HL-60 (cell line): ENCODE data around the gene OR2C3.

Source experiments
- CTCF ChIP-seq: IDR thresholded peaks from one replicate; pipeline ENCODE4 v1.5.1; 2011; ENCODE audit warnings: low read length, control low read depth, inconsistent platforms; ENCODE audit not compliant: insufficient read depth
- SPI1 ChIP-seq: IDR thresholded peaks from 2 replicates; pipeline ENCODE4 v1.6.1; 2012; ENCODE audit warnings: low read depth, mild to moderate bottlenecking, borderline replicate concordance

GRCh38 chr1:247528812-247529474 is 7.3 kb downstream of the OR2C3 start:
- no peak for TF ChIP-seq CTCF
- no peak for TF ChIP-seq SPI1
